Activated T-helper 9 cell treated with anti-CD3 and anti-CD28 coated beads, Interleukin-2, amount 50 U/mL, for 16 hours (primary cell): Measurements from ENCODE around the gene USP46.

Source experiments
- DNase-seq: peaks from one replicate; pipeline ENCODE4 v3.0.0-alpha.2; 2020; ENCODE audit warnings: low read depth

Gene USP46

DNA sequence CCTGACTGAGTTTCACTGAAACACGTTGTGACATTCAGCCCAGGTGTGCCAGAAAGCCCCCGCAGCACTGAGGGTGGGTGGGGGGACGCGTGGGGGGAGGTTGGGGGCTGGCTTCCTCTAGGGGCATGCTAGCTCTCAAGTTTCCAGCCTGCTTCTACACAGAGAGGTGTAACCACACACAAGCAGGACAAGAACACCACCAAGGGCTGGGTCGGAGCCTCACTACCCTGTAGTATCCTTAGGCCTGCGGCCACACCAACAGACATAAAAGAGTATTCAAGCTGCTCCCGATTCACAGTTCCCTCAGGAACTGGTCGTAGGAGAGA is 1.8 kb downstream of the USP46 start:
- DNase-seq, result no peak

DNA sequence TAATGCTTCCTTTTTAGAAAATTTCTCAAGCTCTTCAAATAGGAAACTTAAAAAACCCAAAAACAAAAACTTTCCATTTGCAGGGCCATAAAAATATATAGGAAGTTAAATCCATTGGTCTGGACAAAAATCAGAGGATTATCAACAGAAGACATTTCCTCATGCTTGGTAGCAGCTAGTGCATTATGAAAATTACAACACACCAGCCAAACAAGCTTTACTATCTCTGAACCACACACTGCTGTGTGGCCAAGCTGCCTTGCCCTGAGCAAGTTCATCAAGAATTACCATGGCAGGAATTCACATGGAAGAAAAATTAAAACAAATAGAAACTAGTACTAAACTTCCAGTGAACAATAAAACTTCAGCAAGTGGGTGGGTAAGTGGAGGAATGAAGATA is 3.6 kb downstream of the USP46 start:
- DNase-seq, result no peak

DNA sequence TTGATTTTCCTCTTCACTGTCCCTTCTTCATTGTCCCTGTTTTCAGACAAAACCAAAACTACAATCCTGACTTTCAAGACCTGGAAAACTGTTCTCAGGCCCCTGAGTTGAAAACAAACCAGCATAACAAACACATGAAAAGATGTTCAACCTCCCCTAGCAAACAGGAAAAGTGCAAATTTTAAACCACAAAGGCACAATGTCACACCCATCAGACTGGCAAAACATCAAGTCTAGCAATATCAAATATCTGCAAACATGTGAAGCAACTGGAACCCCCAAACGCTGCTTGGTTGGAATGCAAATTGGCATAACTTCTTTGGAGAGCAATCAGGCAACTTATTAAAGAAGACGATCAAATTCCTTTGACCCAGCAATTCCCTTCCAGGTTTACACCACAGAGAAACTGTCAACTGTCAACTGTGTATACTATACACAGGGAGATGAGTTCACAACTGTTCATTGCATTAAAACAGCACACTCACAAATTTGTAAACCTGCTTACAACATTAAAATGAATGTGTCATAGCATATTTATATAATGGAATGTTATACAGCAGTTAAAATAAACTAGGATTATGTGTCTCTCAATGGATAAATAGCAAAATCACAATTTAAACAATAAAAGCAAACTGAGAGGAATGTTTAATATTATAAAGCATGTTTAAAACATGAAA is 7.0 kb downstream of the USP46 start:
- DNase-seq, result no peak

DNA sequence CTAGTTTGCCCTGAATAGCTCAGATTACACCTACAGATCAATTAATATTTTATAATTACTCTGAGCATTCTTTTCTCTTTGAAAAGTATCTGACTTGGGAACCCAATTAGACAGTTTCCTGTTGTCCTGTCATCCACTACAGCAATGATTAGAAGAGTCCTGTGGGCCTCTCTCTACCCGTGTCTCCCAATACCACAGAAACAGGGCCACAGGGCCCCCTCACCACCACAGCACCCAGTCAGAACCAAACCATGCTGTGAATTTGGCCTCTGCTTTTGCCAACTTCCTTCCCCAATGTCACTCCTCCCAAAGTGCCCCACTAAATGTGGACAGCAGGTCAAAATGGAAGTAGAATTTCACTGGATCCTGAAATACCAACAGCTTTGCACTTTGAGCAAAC is 10.3 kb downstream of the USP46 start:
- no peak for DNase-seq

DNA sequence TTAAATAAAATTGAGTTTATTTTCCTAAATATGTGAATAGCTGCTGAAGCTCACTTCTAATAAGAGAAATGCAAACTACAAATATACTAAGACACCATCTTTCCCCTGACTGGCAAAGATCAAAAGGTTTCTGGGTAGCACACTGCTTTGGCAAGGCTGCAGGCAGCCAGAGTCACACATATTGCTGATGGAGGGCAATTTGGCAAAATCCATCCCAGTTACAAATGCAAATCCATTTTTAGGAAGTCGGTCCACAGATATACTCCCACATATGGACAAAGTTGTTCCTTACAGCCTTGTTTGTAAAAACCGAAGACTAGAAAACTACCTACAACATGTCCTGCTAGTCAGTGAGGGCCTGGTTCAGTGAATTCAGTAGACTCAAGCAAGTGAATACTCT is 12.4 kb downstream of the USP46 start:
- no peak for DNase-seq

DNA sequence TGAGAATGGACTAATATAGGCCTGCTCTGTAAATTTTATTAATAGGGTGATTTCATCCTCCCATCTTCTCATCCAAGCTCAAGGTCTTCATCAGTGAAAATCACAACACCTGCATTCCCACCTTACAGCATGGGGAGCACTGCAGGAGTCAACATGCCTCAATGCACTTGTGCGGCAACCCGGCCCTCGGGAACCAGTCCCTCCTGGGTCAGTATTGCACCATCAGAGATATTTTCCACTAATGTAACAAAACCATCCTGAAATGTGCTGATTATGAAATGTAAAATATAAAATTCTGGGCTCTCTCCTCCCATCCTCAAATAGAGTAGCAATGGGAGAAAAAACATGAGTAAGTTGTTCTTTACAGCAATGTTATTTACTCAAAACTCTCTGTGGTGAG is 13.0 kb downstream of the USP46 start:
- no peak for DNase-seq

DNA sequence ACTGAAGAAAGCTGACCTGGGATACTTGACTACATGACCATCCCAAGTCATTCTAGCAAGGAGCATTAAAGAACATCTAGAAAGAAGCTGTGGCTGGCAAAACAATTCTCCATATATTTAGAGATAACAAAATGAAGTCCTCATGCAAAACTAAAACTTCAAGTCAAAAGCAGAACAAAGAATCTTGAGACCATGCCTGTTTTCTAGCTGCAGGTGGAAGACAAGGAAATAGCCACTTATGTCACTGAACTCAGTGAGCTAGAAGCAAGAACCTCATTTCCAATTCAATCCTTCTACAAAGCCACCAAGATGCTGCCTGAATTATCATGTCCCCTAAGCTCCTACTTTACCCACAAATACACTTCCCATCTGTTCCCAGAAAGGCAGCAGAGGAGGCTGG is 13.8 kb downstream of the USP46 start:
- DNase-seq, result no peak

DNA sequence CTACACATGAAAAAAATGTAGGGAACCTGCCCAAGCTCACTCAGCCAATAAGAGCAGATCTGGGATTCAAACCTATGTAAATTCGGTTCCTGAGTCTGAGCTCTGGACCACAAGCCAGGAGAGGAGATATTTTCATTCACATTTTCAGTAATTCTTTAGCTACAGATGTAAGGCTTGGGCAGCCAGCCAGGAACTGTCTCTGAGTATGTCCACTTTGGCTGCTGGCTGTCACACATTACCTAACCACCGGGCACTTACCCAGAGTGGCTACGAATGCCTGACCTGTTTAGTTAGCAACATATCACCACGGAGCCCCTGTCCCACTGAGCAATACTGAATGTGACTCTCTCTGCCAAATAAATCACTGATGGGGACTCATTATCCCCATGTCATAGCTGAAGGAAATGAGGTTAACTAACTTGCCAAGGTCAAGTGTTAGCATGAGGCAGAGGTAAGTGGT is 15.3 kb downstream of the USP46 start:
- DNase-seq, result no peak

DNA sequence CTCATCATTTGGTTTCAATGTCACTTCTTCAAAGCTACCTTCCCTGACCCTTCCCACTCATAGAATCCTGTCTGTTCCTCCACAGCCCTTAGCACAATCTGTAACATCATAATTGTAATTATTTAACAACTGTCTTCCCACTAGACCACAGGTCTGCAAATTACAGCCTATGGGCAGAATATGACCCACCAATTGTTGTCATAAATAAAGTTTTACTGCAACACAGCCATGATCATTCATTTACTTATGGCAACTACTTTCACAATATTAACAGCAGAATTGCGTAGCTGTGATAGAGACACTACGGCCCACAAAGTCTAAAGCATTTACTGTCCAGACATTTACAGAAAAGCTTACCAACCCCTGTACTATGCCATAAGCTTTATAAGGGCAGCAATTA is 15.9 kb downstream of the USP46 start:
- DNase-seq, result no peak

DNA sequence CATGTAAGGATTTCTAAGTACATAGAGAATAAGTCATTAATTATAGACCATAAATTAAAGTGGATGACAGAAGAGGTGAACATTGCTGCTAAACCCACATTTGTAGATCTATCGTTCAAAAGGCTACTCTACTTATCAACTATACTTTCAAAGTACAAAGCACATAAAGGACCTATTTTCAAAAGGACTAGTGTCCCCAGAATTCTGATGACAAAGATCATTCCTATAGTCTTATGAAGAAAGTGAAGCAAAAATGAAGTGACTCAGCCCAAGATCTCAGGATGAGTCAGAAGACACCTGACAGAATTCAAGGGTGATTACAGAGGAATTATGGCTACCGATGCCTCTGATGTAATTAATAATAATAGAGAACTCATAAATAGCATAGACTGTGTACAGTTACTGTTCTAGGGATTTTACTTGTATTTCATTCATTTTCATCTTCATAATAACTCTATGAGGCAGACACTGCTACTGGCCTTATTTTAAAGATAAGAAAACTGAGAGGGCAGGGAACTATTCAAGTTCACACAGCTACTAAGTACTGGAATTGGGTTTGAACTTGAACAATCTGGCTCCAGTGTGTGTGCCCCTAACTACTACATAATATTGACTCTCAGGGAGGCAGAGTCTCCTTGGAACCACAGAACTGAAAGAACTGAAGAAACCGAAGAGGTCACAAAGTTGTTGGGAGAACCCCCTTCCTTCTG is 17.1 kb downstream of the USP46 start:
- DNase-seq, result no peak

DNA sequence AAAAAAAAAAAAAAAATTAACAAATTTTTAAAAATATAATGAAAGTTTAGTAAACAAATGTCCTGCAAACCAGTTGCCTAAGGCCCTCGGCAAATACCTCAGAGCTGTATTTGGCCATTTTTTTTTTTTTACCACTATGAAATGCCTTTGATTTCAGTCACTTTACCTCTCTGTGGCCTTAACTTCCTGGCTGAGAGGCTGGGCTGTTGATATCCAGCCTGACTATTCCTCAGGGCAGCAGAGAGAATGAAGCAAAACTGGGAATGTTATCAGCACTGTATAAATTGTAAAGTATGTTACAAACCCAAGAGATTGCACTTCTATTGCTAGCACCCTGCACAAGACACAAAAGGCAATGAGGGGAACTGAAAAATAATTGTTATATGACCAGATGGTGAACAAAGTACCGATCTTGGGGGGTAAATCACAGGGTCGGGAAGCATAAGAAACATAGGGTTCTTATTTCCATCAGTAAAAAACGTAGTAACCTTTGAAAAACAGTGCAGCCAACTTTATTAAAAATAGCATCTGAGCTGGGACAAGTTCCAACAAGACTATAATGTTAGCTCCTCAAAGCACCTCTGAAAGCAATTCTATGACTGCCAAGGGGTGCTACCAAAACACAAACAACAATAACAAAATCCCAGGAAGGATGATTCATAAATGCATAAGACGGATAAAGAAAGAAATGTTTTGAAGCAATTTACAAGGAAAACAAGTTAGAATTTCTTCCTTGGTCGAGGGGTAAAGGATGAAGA is 18.1 kb downstream of the USP46 start:
- no peak for DNase-seq

DNA sequence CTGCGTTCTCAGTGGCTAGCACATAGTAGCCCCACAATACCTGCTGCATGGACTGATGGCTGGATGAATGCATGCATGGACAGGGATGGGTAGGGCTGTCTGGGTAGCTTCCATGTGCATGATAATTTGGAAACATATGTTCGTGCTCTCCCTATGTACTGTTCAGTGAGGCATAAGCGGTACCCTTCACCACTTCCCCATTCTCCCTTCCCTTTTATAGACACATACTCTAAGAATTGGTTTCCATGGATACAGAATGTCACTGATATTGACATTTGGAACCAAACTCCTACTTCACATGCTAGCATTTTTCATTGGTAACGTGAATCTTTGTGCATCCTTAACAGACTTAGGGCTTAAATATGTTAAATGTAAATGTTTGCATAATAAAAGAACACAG is 20.4 kb downstream of the USP46 start:
- no peak for DNase-seq

DNA sequence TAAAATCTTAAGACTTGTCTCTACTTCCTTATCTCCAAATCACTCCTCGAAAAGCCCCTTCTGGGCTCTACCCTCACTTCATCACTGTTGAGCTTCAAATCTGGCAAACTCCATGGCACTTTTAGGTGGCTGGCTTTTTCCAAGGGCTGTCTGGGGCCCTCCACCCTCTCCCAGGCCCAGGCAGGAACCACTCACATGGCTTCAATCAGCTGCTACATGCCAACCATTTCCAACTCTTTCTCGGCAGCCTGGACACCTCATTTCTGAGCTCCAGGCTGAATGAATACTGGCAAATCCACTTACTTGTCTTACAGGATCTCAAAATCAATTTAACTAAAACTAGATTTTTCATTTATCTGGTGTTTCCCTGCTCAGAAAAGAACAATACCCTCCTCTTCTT is 22.0 kb downstream of the USP46 start:
- no peak for DNase-seq

DNA sequence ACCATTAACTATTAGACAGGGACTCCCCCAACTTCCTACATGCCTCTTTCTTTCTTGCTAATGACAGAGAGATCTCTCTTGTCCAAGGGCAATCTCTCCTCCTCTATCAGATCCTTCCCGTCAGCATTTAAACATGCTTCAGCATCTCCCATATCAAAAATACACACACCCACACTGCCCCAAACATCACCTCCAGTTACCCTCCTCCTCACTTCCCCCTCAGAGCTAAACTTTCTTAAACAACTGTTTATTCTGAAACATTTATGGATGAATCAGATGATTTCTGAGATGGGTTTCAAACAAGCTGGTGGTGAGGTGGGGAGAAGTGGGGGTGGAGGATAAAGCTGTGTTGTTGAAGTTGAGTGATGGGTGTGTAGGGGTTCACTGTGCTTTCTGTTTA is 23.5 kb downstream of the USP46 start:
- DNase-seq, result no peak

DNA sequence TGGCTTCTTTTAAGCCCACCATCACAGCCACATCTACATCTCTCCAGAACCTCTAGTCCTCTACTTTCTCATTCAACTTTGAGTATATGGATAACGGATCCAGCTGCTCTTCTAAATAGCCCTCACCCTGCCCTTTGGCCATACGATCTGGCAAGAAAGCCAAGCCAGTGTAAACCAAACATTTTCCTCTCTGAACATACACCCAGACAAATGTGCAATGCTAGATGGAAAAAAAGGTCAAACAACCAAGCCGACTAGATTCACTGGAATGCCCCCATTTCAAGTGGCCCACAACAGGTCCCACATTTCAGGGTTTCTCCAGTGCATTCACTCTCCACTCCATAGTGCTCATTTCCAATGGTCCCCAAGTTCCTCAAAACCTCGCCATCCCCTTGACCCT is 24.0 kb downstream of the USP46 start:
- no peak for DNase-seq

DNA sequence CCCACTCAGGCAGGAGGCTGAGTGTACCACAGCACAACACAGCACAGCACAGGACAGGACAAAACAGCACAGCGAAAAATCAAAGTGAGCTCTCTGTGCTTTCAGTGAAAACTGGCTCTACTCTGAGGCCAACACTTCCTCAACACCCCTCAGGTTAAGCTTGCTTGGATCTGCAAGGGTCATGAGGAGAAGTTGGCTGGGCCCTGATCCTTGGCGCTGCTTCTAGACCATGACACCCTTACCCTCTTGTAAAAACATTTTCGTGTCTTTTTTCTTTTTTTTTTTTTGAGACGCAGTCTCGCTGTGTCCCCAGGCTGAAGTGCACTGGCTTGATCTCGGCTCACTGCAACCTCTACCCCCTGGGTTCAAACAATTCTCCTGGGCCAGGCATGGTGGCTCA is 25.3 kb downstream of the USP46 start:
- no peak for DNase-seq

DNA sequence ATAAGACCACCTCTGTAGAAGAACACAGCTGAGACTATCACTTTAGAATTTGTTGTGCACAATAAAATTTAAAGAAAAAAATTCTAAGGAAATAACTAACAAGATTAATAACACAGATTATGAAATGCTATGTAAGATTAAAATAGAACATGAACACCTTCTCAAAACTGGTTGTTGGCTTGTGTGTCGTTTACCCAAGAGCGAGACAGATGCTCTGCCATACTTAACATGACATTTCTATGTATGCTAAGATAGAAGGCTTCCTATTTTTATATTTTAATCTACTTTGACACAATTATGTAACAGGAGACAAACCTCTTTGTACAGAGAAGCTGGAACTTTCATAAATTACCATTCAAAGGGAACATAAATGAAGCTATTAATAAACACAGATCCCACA is 30.1 kb downstream of the USP46 start:
- DNase-seq, result no peak

DNA sequence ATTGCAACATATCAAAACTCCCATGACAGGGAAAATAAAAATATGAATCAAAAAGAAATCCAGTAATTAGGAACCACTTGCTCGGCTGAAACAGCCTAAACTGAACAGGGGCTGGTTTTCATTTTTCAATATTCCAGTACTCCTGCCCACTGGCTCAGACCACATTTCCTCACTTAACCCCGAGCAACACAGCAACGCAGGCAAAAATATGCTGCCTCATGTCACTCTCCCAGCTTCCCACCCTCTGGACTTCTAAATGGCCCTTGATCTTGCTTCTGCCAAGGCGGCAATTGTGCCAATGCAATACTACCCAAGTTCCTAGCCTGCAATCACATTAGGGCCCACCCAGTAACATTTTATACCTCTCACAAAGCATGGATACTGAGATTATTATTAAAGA is 30.6 kb downstream of the USP46 start:
- no peak for DNase-seq

DNA sequence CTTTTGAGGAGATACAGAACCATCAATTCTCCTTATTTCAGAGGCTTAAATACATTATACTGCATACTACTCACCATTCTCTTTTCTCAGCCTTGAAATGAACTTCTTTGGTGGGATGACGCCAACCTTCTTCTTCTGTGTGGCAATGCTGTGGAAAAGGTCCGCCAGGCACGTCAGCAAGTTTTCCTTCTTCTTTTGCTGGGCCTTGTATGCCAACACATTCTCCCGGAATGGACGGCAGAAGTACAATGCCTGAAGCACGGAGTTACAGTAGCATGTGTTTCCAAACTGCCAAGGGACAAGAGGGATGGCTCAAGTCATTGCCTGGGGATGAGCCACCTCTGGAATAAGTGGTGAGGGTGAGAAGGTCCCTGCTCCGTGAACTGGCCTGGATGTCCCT is 31.2 kb downstream of the USP46 start:
- no peak for DNase-seq

DNA sequence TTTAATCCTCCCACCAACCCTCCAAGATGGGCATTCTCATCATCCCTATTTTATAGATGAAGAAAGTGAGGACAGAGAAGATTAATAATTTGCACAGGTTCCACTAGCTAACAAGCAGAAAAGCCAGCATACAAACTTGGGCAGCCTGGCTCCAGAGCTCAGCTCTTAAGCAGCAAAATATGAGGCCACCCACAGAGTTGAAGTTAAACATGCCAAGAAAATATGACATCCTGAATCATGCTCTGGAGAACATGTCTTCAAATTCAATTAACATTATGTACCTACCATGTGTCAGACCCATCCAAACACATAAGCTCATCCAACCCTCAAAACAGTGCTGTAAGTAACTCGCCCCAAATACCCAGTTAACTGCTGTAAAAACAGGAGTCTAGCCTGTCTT is 33.9 kb downstream of the USP46 start:
- no peak for DNase-seq

DNA sequence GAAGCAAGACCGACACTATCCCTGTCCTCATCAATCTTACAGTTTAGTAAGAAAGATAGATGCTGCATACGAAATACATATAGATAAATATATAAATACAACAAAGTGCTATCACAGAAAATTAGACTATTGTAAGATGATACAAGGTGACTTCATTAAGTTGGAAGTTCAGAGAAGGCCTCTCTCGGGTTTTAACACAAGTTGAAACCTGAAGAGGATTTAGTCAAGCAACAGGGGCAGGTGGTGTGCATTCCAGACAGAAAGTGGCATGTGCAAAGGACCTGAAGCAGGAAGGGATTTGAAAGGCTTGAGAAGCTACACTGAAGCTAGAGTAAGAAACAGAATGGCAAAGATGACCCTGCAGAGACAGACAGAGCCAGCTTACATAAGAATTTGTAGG is 36.5 kb downstream of the USP46 start:
- DNase-seq, result no peak

DNA sequence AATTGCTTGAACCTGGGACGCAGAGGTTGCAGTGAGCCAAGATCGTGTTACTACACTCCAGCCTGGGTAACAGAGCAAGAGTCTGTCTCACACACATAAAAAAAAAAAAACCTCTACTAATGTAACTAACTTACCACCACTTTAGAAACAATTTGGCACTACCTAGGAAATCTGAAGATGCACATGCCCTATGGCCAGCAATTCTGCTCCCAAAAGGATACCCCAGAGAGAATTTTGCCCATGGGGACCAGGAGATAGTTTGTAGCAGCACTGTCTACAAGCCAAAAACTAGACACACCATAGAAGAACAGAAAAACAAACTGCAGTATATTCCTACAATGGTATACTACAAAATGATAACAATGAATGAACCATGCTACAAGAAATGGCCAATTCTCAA is 37.5 kb downstream of the USP46 start:
- DNase-seq, result no peak

DNA sequence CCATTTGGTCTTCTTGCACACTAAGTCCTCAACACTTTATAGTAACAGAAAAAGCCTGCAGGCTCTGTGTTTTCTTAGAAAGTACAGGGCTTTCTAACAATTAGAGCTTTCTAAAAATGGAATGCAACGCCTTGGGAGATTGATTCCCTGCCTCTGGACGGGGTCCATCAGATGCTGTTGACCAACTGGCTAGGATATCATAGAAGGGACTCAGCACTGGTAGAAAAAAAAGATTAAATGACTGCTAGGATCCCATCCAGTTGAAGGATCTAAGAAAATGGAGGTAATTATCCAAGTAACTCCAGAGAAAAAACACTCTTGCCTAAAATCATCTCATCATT is 39.5 kb downstream of the USP46 start:
- no peak for DNase-seq
